Measurements from ENCODE around the gene MAML2. TPM values are rescaled to one million over a fixed set of nuclear protein-coding genes. Genes with fewer than 3 reads are reported as not detected.

Gene MAML2
- total and polyA plus RNA-seq, 2 of the 13 experiments (the other 11 are each of a cell fraction or from before 2014, with no cell fraction given) = 2.3 to 25.9 TPM

GRCh38 chr11:96338910-96339705, 3.9 kb downstream of the MAML2 start (continued):
- TF ChIP-seq ZNF646 (CRISPR knock-in tag; IDR thresholded peaks at IDR 0.05) (no peak), TCF7L2 (IDR thresholded peaks at IDR 0.05; ENCODE audit: low read depth, low read length) (no peak), ZHX1 (CRISPR knock-in tag; IDR thresholded peaks at IDR 0.05; ENCODE audit: low read depth) (no peak), CAMTA2 (CRISPR knock-in tag; IDR thresholded peaks at IDR 0.05; ENCODE audit: borderline replicate concordance) (no peak), ARID3A (IDR thresholded peaks at IDR 0.05; ENCODE audit: low read depth, low read length) (no peak), SRF (IDR thresholded peaks at IDR 0.05; ENCODE audit: low read depth, low read length) (no peak), PLSCR1 (CRISPR knock-in tag; IDR thresholded peaks at IDR 0.05; ENCODE audit: borderline replicate concordance) (no peak), RBFOX2 (IDR thresholded peaks at IDR 0.05; ENCODE audit: low read depth, low read length) (0 out of 2 replicates have a peak, but pooled peaks have one; percentile 5), ZNF10 (CRISPR knock-in tag; IDR thresholded peaks at IDR 0.05; ENCODE audit: borderline replicate concordance, low read depth) (no peak), ZNF274 (CRISPR knock-in tag; IDR thresholded peaks at IDR 0.05) (no peak), TEAD3 (CRISPR knock-in tag; optimal IDR thresholded peaks at IDR 0.05; ENCODE audit: borderline replicate concordance) (no peak), ZNF678 (CRISPR knock-in tag; IDR thresholded peaks at IDR 0.05) (no peak), SETDB1 (CRISPR knock-in tag; IDR thresholded peaks at IDR 0.05; ENCODE audit: borderline replicate concordance) (no peak)
- TF ChIP-seq, protein P1, sequence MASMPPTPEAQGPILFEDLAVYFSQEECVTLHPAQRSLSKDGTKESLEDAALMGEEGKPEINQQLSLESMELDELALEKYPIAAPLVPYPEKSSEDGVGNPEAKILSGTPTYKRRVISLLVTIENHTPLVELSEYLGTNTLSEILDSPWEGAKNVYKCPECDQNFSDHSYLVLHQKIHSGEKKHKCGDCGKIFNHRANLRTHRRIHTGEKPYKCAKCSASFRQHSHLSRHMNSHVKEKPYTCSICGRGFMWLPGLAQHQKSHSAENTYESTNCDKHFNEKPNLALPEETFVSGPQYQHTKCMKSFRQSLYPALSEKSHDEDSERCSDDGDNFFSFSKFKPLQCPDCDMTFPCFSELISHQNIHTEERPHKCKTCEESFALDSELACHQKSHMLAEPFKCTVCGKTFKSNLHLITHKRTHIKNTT (CRISPR knock-in tag; IDR thresholded peaks at IDR 0.05) = no peak
